Tibial nerve (tissue), 4 donors: ENCODE data around the gene TMEM212.

Experiments used
- CTCF ChIP-seq, 5 experiments: fragments of 200-600 bp in 3 of 5; fragments of 450-650 bp in 2 of 5; sonication (generic) in 3 of 5; IDR thresholded peaks; one replicate each; pipeline ENCODE4 v1.5.1; 2016 to 2019; ENCODE audit warnings: antibody characterized with exemption in 5 of 5, mild to moderate bottlenecking in 3 of 5, moderate library complexity in 2 of 5
- EP300 ChIP-seq, 2 donors: sonication (generic); formaldehyde crosslinking; IDR thresholded peaks; one replicate each; pipeline ENCODE4 v1.6.1; 2017; ENCODE audit warnings: antibody characterized with exemption in 2 of 2, mild to moderate bottlenecking in 1 of 2
- POLR2A ChIP-seq, 2 donors: fragments of 450-650 bp; IDR thresholded peaks; one replicate each; pipeline ENCODE4 v1.6.1; 2017; ENCODE audit warnings: antibody characterized with exemption in 2 of 2, mild to moderate bottlenecking in 2 of 2, moderate library complexity in 2 of 2

GRCh38 chr3:171844873-171845272, 1.7 kb downstream of the TMEM212 start:
- no peak for TF ChIP-seq EP300 (IDR thresholded peaks at IDR 0.05)
- TF ChIP-seq CTCF (IDR thresholded peaks at IDR 0.05), result no peak
- TF ChIP-seq POLR2A (IDR thresholded peaks at IDR 0.05), result no peak
